Ectodermal cell (in vitro differentiated cells): Measurements from ENCODE around the gene TSACC.

Source experiments
- H3K27ac ChIP-seq: 2 replicates; pipeline ENCODE4 v1.7.0; 2013; ENCODE audit warnings: mild to moderate bottlenecking, low read depth, low read length; ENCODE audit not compliant: insufficient read depth, poor library complexity, severe bottlenecking
- H3K27me3 ChIP-seq: 2 replicates; pipeline ENCODE4 v1.7.0; 2013; ENCODE audit warnings: mild to moderate bottlenecking, low read length; ENCODE audit not compliant: insufficient read depth, control insufficient read depth, poor library complexity, severe bottlenecking
- H3K36me3 ChIP-seq: one replicate; pipeline ENCODE4 v1.7.0; 2013; ENCODE audit warnings: low read length; ENCODE audit not compliant: control insufficient read depth, insufficient read depth
- H3K4me1 ChIP-seq: one replicate; pipeline ENCODE4 v1.7.0; 2013; ENCODE audit warnings: low read length; ENCODE audit not compliant: control insufficient read depth, insufficient read depth
- H3K4me3 ChIP-seq: 2 replicates; pipeline ENCODE4 v1.7.0; 2013; ENCODE audit warnings: low read depth, low read length, control low read depth; ENCODE audit not compliant: insufficient read depth
- H3K9me3 ChIP-seq: 2 replicates; pipeline ENCODE4 v1.7.0; 2013; ENCODE audit warnings: mild to moderate bottlenecking, low read length, moderate library complexity; ENCODE audit not compliant: control insufficient read depth
- WGBS, 2 experiments: methylation state at CpG; one replicate each; pipeline ENCODE4 v1.1.7; 2013; ENCODE audit warnings: missing lambda C conversion rate in 2 of 2; 5-methylcytosine and 5-hydroxymethylcytosine counted together

Gene TSACC

GRCh38 chr1:156372265-156372586 is 33.9 kb downstream of the TSACC start:
- no peak overlapping the region for H3K27ac ChIP-seq
- H3K36me3 ChIP-seq: no peaks in the 10 kb centered on the region
- peaks cover 69% of the 10 kb centered on the region for H3K27me3 ChIP-seq

GRCh38 chr1:156372876-156373275 is 34.5 kb downstream of the TSACC start:
- Histone ChIP-seq H3K36me3 (no peaks in the 10 kb centered on the region), H3K27ac (no peak overlapping the region), H3K4me1 (peaks cover 3% of the 10 kb centered on the region), H3K27me3 (peaks cover 63% of the 10 kb centered on the region), H3K4me3 (no peak overlapping the region), H3K9me3 (no peaks in the 10 kb centered on the region)
- WGBS, 2 experiments: 83 to 86% methylated on average over 4 of the region's 4 CpGs

More at GRCh38 chr1:156372265-156372586, 33.9 kb downstream of the TSACC start:
- Histone ChIP-seq H3K9me3 (no peaks in the 10 kb centered on the region), H3K4me3 (no peak overlapping the region), H3K4me1 (peaks cover 3% of the 10 kb centered on the region)

- Histone ChIP-seq H3K27me3 (peaks cover 56% of the 10 kb centered on the region), H3K4me3 (no peak overlapping the region), H3K4me1 (peaks cover 3% of the 10 kb centered on the region), H3K27ac (no peak overlapping the region), H3K9me3 (no peaks in the 10 kb centered on the region), H3K36me3 (no peaks in the 10 kb centered on the region)
Measured at GRCh38 chr1:156373546-156373945, 35.2 kb downstream of the TSACC start.

GRCh38 chr1:156376146-156376545 is 37.8 kb downstream of the TSACC start:
- Histone ChIP-seq H3K36me3 (no peaks in the 10 kb centered on the region), H3K27me3 (peaks cover 36% of the 10 kb centered on the region), H3K4me3 (no peak overlapping the region), H3K27ac (no peak overlapping the region), H3K4me1 (no peaks in the 10 kb centered on the region), H3K9me3 (no peaks in the 10 kb centered on the region)
- 80 to 88% methylated on average over 2 of the region's 2 CpGs for WGBS, 2 experiments

GRCh38 chr1:156376958-156377919 is 38.9 kb downstream of the TSACC start:
- H3K36me3 ChIP-seq: no peaks in the 10 kb centered on the region
- no peak overlapping the region for H3K27ac ChIP-seq
- H3K9me3 ChIP-seq: no peaks in the 10 kb centered on the region
- WGBS, 2 experiments: 90 to 93% methylated on average over 20 of the region's 20 CpGs
- H3K4me1 ChIP-seq: no peaks in the 10 kb centered on the region
- H3K27me3 ChIP-seq: peaks cover 36% of the 10 kb centered on the region
- H3K4me3 ChIP-seq: no peak overlapping the region

- 78 to 80% methylated on average over 6 of the region's 6 CpGs for WGBS, 2 experiments
- H3K9me3 ChIP-seq: no peaks in the 10 kb centered on the region
- H3K27me3 ChIP-seq: peaks cover 37% of the 10 kb centered on the region
- H3K4me3 ChIP-seq: no peak overlapping the region
- no peaks in the 10 kb centered on the region for H3K4me1 ChIP-seq
- no peak overlapping the region for H3K27ac ChIP-seq
- H3K36me3 ChIP-seq: no peaks in the 10 kb centered on the region
Measured at GRCh38 chr1:156378557-156378956, 40.2 kb downstream of the TSACC start.

GRCh38 chr1:156379420-156380165 is 41.3 kb downstream of the TSACC start:
- H3K4me1 ChIP-seq: no peaks in the 10 kb centered on the region
- 21 to 22% methylated on average over 3 of the region's 3 CpGs for WGBS, 2 experiments

GRCh38 chr1:156382561-156382960 is 44.2 kb downstream of the TSACC start:
- Histone ChIP-seq H3K36me3 (no peaks in the 10 kb centered on the region), H3K4me3 (no peak overlapping the region), H3K9me3 (no peaks in the 10 kb centered on the region), H3K27ac (no peak overlapping the region), H3K27me3 (peaks cover 70% of the 10 kb centered on the region), H3K4me1 (no peaks in the 10 kb centered on the region)
- WGBS, 2 experiments: 71 to 72% methylated on average over 7 of the region's 7 CpGs

More at GRCh38 chr1:156379420-156380165, 41.3 kb downstream of the TSACC start:
- no peak overlapping the region for H3K4me3 ChIP-seq
- H3K27me3 ChIP-seq: peaks cover 40% of the 10 kb centered on the region
- no peak overlapping the region for H3K27ac ChIP-seq
- H3K9me3 ChIP-seq: no peaks in the 10 kb centered on the region
- no peaks in the 10 kb centered on the region for H3K36me3 ChIP-seq

GRCh38 chr1:156383023-156383422 is 44.7 kb downstream of the TSACC start:
- H3K27ac ChIP-seq: no peak overlapping the region
- H3K27me3 ChIP-seq: peaks cover 75% of the 10 kb centered on the region
- no peaks in the 10 kb centered on the region for H3K36me3 ChIP-seq
- WGBS, 2 experiments: 38 to 41% methylated on average over 9 of the region's 9 CpGs
- no peak overlapping the region for H3K4me3 ChIP-seq
- H3K4me1 ChIP-seq: no peaks in the 10 kb centered on the region
- H3K9me3 ChIP-seq: no peaks in the 10 kb centered on the region

- Histone ChIP-seq H3K9me3 (no peaks in the 10 kb centered on the region), H3K27me3 (peaks cover 85% of the 10 kb centered on the region), H3K4me3 (no peak overlapping the region), H3K27ac (no peak overlapping the region), H3K36me3 (no peaks in the 10 kb centered on the region), H3K4me1 (peaks cover 4% of the 10 kb centered on the region)
- 91% methylated on average over 3 of the region's 3 CpGs for WGBS, 2 experiments
Measured at GRCh38 chr1:156384007-156384406, 45.7 kb downstream of the TSACC start.
